ENCODE data around the gene BASP1. TPM values are rescaled to one million over a fixed set of nuclear protein-coding genes. Genes with fewer than 3 reads are reported as not detected.

Gene BASP1
- total and polyA plus RNA-seq, 2 experiments from 2014 or later = 87.5 to 114 TPM

GRCh38 chr5:17272111-17272510 lies 54.7 kb downstream of the BASP1 start:
- H3K27ac ChIP-seq (ENCODE audit: low read depth) = no peak overlapping the region
- no peaks in the 10 kb centered on the region for H3K9me3 Mint-ChIP-seq
- peaks cover 76% of the 10 kb centered on the region for H3K79me2 ChIP-seq (replicated peaks; ENCODE audit: insufficient read depth)
- H3K4me2 ChIP-seq = no peak overlapping the region
- TF ChIP-seq ETS1 (IDR thresholded peaks at IDR 0.05) = no peak
- no peak for TF ChIP-seq POLR2AphosphoS5 (IDR thresholded peaks at IDR 0.05; ENCODE audit: low read depth)
- peaks cover 4% of the 10 kb centered on the region for H3K27me3 Mint-ChIP-seq (ENCODE audit: insufficient read depth, low read depth, poor library complexity)
- H3K4me3 Mint-ChIP-seq = no peak overlapping the region
- H2AFZ ChIP-seq = no peak overlapping the region
- DNase-seq (ENCODE audit: low spot score) (peak; percentile 39), ATAC-seq (peak; percentile 72)
- peaks cover 13% of the 10 kb centered on the region; the same call in 1 of the 2 replicates for H4K20me1 ChIP-seq (replicated peaks; ENCODE audit: insufficient read depth)
- H3K4me1 Mint-ChIP-seq = peaks cover 19% of the 10 kb centered on the region; the same call in 2 of the 3 replicates
- H3K4me1 ChIP-seq (ENCODE audit: insufficient read depth) = no peaks in the 10 kb centered on the region
- no peaks in the 10 kb centered on the region for H3K27me3 ChIP-seq (ENCODE audit: insufficient read depth)
- no peaks in the 10 kb centered on the region for H3K9me2 ChIP-seq (ENCODE audit: insufficient read depth)
- peaks cover 27% of the 10 kb centered on the region for H3K36me3 Mint-ChIP-seq (ENCODE audit: low read depth)
- no peak overlapping the region for H3K27ac Mint-ChIP-seq
- H3K4me3 ChIP-seq = no peak overlapping the region
- no peaks in the 10 kb centered on the region for H3F3A ChIP-seq (replicated peaks; ENCODE audit: low read depth)
- H3K36me3 ChIP-seq (ENCODE audit: insufficient read depth) = peaks cover 8% of the 10 kb centered on the region; the same call in 1 of the 2 replicates

GRCh38 chr5:17275289-17276158 lies 58.1 kb downstream of the BASP1 start:
- Histone ChIP-seq H3K4me3 (no peak overlapping the region), H3K36me3 (ENCODE audit: insufficient read depth) (peaks cover 8% of the 10 kb centered on the region; the same call in 1 of the 2 replicates), H3K27ac (ENCODE audit: low read depth) (no peak overlapping the region), H3K9me2 (ENCODE audit: insufficient read depth) (no peaks in the 10 kb centered on the region), H3K4me2 (no peak overlapping the region), H4K20me1 (replicated peaks; ENCODE audit: insufficient read depth) (peaks cover 12% of the 10 kb centered on the region; the same call in 1 of the 2 replicates), H3K79me2 (replicated peaks; ENCODE audit: insufficient read depth) (peaks cover 42% of the 10 kb centered on the region), H3K4me1 (ENCODE audit: insufficient read depth) (peaks cover 6% of the 10 kb centered on the region; the same call in 1 of the 2 replicates), H2AFZ (no peak overlapping the region), H3F3A (replicated peaks; ENCODE audit: low read depth) (no peaks in the 10 kb centered on the region), H3K27me3 (ENCODE audit: insufficient read depth) (no peaks in the 10 kb centered on the region)
- no peak for ATAC-seq
- Mint-ChIP-seq H3K27ac (no peak overlapping the region), H3K27me3 (ENCODE audit: insufficient read depth, low read depth, poor library complexity) (peaks cover 4% of the 10 kb centered on the region), H3K4me1 (peaks cover 11% of the 10 kb centered on the region; the same call in 2 of the 3 replicates), H3K4me3 (no peak overlapping the region), H3K36me3 (ENCODE audit: low read depth) (peaks cover 24% of the 10 kb centered on the region), H3K9me3 (no peaks in the 10 kb centered on the region)
- no peak for DNase-seq (ENCODE audit: low spot score)
- no peak for TF ChIP-seq POLR2AphosphoS5 (IDR thresholded peaks at IDR 0.05; ENCODE audit: low read depth)
- TF ChIP-seq EZH2phosphoT487 (IDR thresholded peaks at IDR 0.05; ENCODE audit: unreplicated experiment) = no peak
- TF ChIP-seq ZNF331 (CRISPR knock-in tag; IDR thresholded peaks at IDR 0.05; ENCODE audit: low read depth) = no peak
- no peak for TF ChIP-seq JUNB (IDR thresholded peaks at IDR 0.05; ENCODE audit: unreplicated experiment)
- TF ChIP-seq REST (IDR thresholded peaks at IDR 0.05; ENCODE audit: unreplicated experiment) = no peak
- TF ChIP-seq CREB1 (CRISPR knock-in tag; IDR thresholded peaks at IDR 0.05; ENCODE audit: low read depth) = no peak
- TF ChIP-seq STAT1 (IDR thresholded peaks at IDR 0.05; ENCODE audit: unreplicated experiment) = no peak
- no peak for TF ChIP-seq ZNF114 (CRISPR knock-in tag; IDR thresholded peaks at IDR 0.05)
- TF ChIP-seq CTCF (conservative IDR thresholded peaks at IDR 0.05; ENCODE audit: low read depth in 2 of 2) = no peak

Measured in GM23338 (cell line).